Lower leg skin (tissue), 4 donors: ENCODE measurements around the gene STAT5A. TPM values are rescaled to one million over a fixed set of nuclear protein-coding genes. Genes with fewer than 3 reads are reported as not detected.

Experiments
- DNase-seq, 2 donors: peaks; one replicate each; pipeline ENCODE4 v3.0.0-alpha.2; 2019; ENCODE audit warnings: low spot score in 2 of 2
- H3K4me3 ChIP-seq: fragments of 200-600 bp; sonication (generic); 2 replicates; pipeline ENCODE4 v1.5.1; 2017; ENCODE audit warnings: mild to moderate bottlenecking, low read depth; ENCODE audit not compliant: poor library complexity, severe bottlenecking
- POLR2A ChIP-seq, 2 donors: fragments of 450-650 bp; IDR thresholded peaks; one replicate each; pipeline ENCODE4 v1.6.1; 2016 to 2017; ENCODE audit warnings: antibody characterized with exemption in 2 of 2, mild to moderate bottlenecking in 1 of 2, moderate library complexity in 1 of 2
- WGBS, 2 donors: methylation state at CpG; one replicate each; pipeline ENCODE4 v1.1.5; 2018; 5-methylcytosine and 5-hydroxymethylcytosine counted together
- intact Hi-C: fragments of 100-400 bp; cut with DNase I; formaldehyde crosslinking; loops from one replicate; pipeline ENCODE4 v1.15.0; 2023; ENCODE audit warnings: low total_unique reads
- total RNA-seq, 4 donors: library from RNA; depleted of rRNA; stranded (reverse); fragments of >200 nt; gene quantifications; one replicate each; pipeline ENCODE4 v1.1.0, GENCODE V29; 2016
- TF ChIP-seq, protein P1 (sequence below), 3 donors: fragments of 450-650 bp; IDR thresholded peaks; one replicate each; pipeline ENCODE4 v1.5.1; 2016; ENCODE audit warnings: antibody characterized with exemption in 3 of 3, mild to moderate bottlenecking in 3 of 3, moderate library complexity in 2 of 3

Gene STAT5A
- total RNA-seq, 4 donors from 2014 or later = 25.1 to 60.9 (median 48.0) TPM

DNA sequence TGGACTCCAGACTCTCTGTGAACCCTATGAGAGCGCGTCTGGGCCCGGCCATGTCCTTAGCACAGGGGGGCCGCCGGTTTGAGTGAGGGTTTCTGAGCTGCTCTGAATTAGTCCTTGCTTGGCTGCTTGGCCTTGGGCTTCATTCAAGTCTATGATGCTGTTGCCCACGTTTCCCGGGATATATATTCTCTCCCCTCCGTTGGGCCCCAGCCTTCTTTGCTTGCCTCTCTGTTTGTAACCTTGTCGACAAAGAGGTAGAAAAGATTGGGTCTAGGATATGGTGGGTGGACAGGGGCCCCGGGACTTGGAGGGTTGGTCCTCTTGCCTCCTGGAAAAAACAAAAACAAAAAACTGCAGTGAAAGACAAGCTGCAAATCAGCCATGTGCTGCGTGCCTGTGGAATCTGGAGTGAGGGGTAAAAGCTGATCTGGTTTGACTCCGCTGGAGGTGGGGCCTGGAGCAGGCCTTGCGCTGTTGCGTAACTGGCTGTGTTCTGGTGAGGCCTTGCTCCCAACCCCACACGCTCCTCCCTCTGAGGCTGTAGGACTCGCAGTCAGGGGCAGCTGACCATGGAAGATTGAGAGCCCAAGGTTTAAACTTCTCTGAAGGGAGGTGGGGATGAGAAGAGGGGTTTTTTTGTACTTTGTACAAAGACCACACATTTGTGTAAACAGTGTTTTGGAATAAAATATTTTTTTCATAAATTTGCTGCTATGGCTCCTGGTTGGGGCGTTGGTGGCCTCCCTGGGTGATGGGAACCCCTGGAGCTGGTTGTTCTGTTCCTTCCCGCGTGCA is 23.1 kb downstream of the STAT5A start:
- 51 to 65% methylated on average over 19 of the region's 19 CpGs for WGBS, 2 donors
- peak; percentile 91 to 96 for DNase-seq
- TF ChIP-seq, protein P1, sequence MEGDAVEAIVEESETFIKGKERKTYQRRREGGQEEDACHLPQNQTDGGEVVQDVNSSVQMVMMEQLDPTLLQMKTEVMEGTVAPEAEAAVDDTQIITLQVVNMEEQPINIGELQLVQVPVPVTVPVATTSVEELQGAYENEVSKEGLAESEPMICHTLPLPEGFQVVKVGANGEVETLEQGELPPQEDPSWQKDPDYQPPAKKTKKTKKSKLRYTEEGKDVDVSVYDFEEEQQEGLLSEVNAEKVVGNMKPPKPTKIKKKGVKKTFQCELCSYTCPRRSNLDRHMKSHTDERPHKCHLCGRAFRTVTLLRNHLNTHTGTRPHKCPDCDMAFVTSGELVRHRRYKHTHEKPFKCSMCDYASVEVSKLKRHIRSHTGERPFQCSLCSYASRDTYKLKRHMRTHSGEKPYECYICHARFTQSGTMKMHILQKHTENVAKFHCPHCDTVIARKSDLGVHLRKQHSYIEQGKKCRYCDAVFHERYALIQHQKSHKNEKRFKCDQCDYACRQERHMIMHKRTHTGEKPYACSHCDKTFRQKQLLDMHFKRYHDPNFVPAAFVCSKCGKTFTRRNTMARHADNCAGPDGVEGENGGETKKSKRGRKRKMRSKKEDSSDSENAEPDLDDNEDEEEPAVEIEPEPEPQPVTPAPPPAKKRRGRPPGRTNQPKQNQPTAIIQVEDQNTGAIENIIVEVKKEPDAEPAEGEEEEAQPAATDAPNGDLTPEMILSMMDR (IDR thresholded peaks at IDR 0.05) = no peak
- no peak for TF ChIP-seq POLR2A (IDR thresholded peaks at IDR 0.05)
- H3K4me3 ChIP-seq = no peak overlapping the region
- intact Hi-C loops = no loop called here

DNA sequence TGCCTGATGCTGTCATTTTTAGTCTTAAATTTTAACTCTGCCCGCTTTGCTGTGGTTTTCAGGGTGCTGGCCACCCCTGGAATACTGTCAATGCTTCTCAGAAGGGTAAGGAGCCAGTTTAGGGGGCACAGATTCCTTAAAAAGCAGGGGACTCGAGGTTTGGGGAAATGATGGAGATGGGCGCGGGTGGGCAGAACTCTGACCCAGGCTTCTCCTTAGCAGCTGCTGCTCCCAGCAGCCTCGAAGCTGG is 23.7 kb downstream of the STAT5A start:
- no peak for DNase-seq
- 22 to 29% methylated on average over 5 of the region's 5 CpGs for WGBS, 2 donors
- intact Hi-C loops = no loop called here
- TF ChIP-seq POLR2A (IDR thresholded peaks at IDR 0.05) = no peak
- TF ChIP-seq, protein P1 (IDR thresholded peaks at IDR 0.05) = no peak
- no peak overlapping the region for H3K4me3 ChIP-seq

DNA sequence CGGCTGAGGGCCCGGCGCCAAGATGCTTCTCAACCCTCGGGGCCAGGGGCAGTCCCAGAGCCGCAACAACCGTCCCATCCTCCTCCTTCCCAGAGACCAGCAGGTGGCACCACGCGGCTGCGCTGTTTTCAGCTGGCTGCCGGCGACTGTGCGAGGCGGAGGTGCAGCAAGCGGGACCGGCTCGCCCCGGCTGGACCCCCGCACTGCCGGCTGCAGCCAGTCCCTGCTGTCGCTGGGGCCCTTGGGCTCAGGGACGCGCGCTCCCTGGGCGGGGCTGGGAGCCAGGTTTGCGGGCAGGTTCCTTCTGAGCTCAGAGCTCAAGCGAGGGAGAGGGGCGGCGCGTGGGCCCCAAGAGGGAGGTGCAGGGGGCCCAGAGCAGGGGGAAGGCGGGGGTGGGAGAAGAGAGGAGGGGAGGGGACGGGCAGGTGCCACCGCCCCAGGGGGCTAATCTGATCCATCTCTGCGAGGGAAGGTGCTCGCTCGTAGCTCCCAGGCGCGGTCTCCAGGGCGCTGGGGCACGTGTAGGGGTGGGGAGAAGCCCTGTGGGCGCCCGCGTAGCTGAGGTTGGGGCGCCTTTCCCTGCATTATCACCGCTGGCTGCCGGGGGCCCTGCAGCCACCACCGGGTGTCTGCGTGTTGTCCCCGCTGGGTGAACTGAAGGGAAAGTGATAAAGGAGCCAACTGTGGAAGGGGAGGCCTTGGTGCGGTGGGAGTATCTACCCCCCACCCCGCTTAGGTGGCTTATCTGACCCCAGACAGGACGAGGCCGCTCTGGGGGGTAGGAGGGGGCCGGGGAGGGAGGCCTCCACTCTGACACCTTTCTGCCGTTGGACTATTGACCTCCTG is 24.2 kb downstream of the STAT5A start:
- WGBS, 2 donors = 27 to 32% methylated on average over 45 to 50 of the region's 54 CpGs
- no peak overlapping the region for H3K4me3 ChIP-seq
- DNase-seq = peak; percentile 77 to 96
- intact Hi-C loops = no loop called here
- no peak for TF ChIP-seq POLR2A (IDR thresholded peaks at IDR 0.05)
- TF ChIP-seq, protein P1 (IDR thresholded peaks at IDR 0.05) = no peak

- no peak for DNase-seq
- WGBS, 2 donors = 86 to 87% methylated on average over 4 of the region's 4 CpGs
- intact Hi-C loops = no loop called here
- TF ChIP-seq, protein P1 (IDR thresholded peaks at IDR 0.05) = no peak
- no peak for TF ChIP-seq POLR2A (IDR thresholded peaks at IDR 0.05)
- no peak overlapping the region for H3K4me3 ChIP-seq
Measured at GRCh38 chr17:42313389-42313772, 25.1 kb downstream of the STAT5A start.

- intact Hi-C loops = no loop called here
Measured at GRCh38 chr17:42313773-42314566, 25.7 kb downstream of the STAT5A start.

More at GRCh38 chr17:42313773-42314566, 25.7 kb downstream of the STAT5A start:
- peak; percentile 32 to 83 for DNase-seq
- WGBS, 2 donors = 57 to 66% methylated on average over 14 of the region's 14 CpGs
- TF ChIP-seq, protein P1 (IDR thresholded peaks at IDR 0.05) = no peak
- no peak for TF ChIP-seq POLR2A (IDR thresholded peaks at IDR 0.05)
- H3K4me3 ChIP-seq = no peak overlapping the region
